Stimulated activated naive CD4-positive, alpha-beta T cell (primary cell): ENCODE data around the gene BTNL8.

Source experiments
- DNase-seq, 6 experiments: peaks; one replicate each; lab custom pipeline; 2025; lab: John Stamatoyannopoulos, UW

BTNL8 gene

DNA sequence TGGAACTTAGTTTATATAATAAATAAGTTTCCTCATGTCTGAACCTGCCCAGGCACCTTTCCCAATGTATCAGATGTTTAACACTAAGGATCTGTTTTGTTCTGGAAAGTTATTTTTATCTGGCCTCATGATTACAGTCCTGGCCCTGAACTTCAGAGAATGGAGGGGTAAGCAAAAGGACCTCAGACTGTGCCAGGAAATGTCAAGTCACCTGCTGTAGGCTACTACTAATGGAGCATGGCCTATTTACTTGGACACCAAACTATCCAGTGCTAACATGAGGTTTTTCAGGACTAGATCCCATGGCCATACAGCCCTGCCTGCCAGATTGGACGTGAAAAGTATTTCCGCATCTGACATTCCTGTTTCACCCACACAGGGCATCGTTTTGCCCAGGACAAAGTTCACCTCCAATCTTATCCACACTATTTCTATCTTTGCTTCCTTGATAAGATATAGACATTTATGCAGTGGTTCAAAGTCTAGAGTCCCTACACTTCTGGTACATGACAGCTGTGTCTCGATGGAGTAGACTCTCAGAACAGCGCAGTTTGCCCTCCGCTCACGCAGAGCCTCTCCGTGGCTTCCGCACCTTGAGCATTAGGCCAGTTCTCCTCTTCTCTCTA lies at the start of gene BTNL8:
BTNL8 (plus strand) TSS at position 539 of the 626 bp plus-strand sequence. CDS start 152 bp downstream, outside the sequence.
- no peak for DNase-seq

- no peak for DNase-seq
Measured at GRCh38 chr5:180849827-180850226, 49.1 kb upstream of the BTNL8 start.

- DNase-seq = no peak
Measured at GRCh38 chr5:180850434-180851078, 48.4 kb upstream of the BTNL8 start.

DNA sequence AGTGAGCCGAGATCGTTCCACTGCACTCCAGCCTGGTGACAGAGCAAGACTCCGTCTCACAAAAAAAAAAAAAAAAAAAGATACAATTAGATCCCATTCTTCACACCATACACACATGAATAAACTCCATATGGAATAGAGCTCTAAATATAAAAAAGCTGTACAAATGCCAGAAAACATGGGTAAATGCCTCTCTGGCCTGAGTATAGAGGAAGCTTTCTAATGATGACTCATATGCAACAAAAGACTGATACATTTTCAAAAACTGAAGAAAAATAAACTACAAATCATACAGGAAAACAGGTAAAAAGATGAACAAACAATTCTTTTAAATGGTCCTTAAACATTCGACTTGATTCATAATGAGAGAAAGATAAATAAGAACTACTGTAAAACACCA lies 46.5 kb upstream of the BTNL8 start:
- DNase-seq = no peak

GRCh38 chr5:180853121-180853847 lies 45.7 kb upstream of the BTNL8 start:
- no peak for DNase-seq

- no peak for DNase-seq
Measured at GRCh38 chr5:180853848-180854176, 45.1 kb upstream of the BTNL8 start.

- DNase-seq = no peak
Measured at GRCh38 chr5:180858586-180858985, 40.4 kb upstream of the BTNL8 start.

- peak; percentile 40 to 88 (median 66) for DNase-seq
Measured at GRCh38 chr5:180860273-180860886, 38.6 kb upstream of the BTNL8 start.

- peak; percentile 69 to 90 (median 78) for DNase-seq
Measured at GRCh38 chr5:180860887-180861822, 37.8 kb upstream of the BTNL8 start, which contains the start of gene ZFP62. Gene ZFP62 (minus strand): TSS chr5:180861276. CDS start chr5:180861219, 57 bp downstream.

DNA sequence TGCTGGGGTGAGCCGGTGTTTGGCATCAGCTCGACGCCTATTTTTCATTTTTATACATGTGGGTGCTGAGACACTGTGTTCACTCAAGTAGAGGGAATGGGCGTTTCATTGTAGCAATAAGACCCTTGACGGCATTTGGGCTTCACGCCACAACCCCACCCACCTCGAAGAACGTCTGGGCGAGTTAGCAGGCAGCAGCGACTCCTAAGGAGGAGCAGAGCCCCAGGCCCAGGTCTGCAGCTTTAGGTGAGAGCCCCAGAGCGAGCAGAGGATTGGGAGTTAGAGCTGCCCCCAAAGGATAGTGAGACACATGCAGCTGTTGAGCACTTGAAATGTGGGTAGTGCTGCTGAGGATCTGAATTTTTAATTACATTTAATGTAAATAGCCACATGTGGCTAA lies 36.3 kb upstream of the BTNL8 start:
- DNase-seq = no peak

DNA sequence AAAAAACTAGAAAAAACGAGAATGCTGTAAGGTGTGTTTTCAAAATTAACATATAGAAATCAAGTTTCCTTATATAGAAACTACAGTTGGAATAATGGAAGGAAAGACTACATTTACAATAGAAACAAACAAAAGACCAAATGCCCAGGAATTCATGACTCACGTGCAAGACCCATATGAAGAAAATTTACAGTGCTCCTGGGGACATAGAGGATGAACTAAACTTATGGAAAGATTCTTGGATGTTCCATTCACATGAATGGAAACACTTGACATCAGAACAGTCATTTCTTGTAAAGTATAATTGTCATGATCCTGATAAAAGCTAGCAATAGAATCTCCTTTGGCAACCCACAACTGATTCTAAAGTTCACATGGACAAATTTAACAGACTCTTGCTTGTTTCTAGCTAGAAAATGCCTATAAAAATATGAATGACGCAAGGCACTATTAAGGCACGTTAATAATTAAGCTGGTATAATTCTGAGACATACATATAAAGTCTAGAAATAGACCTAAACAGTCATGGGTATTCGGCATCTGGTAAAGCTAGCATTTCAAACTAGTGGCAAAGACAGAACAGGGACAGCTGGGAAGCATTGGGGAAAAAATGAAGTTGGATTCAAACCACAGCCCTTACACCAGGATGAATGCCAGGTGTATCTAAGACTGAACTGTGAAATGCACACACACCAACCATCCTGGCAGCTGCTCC lies 32.8 kb upstream of the BTNL8 start:
- DNase-seq = no peak

DNA sequence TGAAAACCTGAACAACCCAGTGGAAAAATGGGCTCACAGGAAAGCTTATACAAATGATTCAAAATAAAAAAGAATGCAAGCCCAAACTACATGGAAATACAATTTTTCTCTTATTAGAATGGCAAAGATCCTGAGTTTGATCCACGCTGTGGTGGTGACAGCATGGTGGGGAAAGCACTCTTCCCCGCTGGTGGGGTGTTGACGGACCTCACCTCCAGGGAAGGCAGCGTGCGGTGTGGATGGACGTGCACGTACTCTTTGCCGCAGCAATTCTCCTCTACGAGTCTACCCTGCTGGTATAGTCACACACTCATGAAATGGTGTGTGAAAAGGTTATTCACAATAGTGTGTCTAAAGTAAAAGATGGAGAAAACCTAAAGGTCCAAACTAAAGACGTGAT lies 32.0 kb upstream of the BTNL8 start:
- no peak for DNase-seq

DNA sequence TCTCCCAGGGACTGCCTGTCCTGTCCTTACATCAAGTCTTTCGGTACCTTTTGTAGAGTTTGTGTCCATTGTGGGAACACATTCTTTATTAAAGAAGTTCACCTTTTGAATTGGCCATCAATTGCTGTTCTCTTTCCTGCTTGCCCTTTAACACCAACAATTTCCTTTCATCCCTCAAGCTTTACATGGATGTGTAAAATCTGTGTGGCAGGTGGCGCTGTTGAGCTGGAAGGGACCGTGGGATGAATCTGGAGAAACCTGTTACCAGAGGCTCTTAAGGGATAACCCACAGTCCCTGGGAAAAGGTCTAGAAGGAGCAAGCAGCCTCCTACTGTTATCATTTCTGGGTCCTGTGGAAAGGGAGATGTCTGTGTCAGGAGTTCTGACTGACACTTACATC lies 30.0 kb upstream of the BTNL8 start:
- peak; percentile 3 to 53 (median 30) for DNase-seq

GRCh38 chr5:180869587-180869986 lies 29.4 kb upstream of the BTNL8 start:
- DNase-seq = no peak

GRCh38 chr5:180870276-180871068 lies 28.5 kb upstream of the BTNL8 start:
- DNase-seq = no peak

DNA sequence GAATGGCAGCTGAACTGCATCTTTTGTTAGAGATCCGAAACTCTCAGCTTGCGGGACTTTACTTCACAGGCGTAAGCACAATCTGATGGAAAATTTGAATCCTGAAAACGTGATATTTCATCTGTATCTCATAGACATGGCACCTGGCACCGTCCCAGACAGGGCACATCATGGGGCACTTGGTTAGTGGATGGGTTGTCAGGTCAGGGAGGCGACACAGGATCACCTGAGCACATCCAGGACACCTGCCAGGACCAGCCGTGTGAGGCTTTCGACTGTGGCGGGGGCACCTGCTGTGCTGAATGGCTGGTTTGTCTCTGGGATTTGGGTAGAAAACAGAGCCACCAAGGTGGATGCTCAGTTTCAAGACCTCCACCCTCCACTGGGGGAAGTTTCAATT lies 26.5 kb upstream of the BTNL8 start:
- no peak for DNase-seq

DNA sequence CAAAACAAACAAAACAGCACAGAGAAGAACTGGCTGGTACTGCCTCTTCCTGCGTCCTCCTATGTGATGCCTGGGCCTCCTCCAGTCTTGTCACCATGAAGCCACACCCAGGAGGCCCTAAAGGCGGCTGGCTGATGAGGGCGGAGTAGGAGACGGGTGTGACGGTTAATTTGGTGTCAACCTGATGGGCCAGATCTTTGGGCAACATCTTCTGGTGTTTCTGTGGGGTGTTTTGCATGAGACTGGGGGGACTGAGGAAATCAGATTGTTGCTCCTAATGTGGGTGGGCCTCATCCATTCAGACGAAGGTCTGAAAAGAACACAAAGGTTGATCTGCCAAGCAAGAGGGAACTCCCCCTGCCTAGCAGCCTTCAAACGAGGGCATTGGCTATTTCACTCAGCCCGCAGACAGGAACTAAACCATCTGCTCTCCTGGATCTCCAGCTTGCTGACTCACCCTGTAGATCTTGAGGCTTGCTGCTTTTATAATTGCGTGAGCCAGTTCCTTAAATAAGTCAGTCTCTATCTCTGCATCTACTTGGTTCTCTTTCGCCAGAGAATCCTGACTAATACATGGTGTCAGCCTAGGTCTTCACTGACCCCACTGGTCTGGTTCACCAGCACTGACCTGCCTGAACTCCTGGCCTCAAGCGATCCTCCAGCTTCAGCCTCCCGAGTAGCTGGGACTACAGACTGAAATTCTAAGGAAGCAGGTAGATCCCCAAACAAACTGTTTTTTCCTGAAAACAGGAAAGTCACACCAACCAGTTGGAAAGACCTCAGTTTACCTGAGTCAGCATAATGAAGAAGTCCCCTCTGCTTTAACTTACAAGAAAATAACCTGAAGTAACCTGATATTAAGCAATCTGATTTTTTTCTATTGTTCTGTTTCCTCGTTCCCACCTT lies 25.1 kb upstream of the BTNL8 start:
- DNase-seq = no peak

DNA sequence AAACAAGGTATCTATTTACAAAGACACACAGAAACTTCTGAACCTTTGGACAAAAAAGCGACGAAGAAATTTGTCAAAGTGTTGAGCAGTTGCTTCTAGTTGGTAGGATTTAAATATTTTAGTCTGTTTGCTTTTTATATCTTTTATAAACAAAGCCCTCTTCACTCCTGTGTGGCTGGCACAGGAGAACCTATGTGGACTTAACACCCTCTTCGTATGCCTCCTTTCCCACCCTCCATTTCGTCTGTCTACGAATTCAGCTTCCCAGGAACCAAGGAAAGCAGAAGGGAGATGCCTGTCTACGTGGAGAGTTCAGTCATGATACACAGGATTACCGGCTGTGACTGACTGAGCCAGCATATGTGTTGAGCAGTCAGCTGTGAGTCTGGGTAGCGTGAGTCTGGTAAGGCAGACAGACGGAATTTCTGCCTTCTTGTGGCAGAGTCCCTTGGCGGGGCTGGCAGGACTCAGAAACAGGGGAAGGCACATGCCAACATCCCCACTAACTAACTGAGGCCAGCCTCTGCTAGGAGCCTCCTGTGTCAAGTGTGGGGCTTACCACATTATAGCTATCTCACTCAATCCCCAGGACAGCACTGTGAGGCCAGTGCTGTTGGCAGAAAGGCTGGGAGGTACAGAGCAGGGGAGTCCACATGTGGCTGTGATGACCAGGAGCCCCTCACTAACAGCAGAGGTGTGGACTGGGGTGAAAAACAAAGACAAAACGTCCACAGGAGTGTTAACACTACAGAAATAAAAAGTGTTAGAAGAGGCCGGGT lies 24.0 kb upstream of the BTNL8 start:
- DNase-seq = no peak
